Hematopoietic multipotent progenitor cell (in vitro differentiated cells): Measurements from ENCODE around the gene LGALSL. TPM values are rescaled to one million over a fixed set of nuclear protein-coding genes. Genes with fewer than 3 reads are reported as not detected.
A peak's percentile ranks its signal among the peaks of the same experiment; 100 is the strongest.
"Not testable (repeated sequence)": the region's sequence is repeated elsewhere in the genome, so short reads cannot be mapped to it uniquely, and the experiment has no call there.

Experiments used
- DNase-seq, 3 donors: peaks; one replicate each; pipeline ENCODE4 v3.0.0-alpha.2; 2011 to 2015; ENCODE audit warnings: low read depth in 2 of 3, low spot score in 2 of 3
- total RNA-seq: library from RNA; depleted of rRNA; stranded (reverse); fragments of >200 nt; gene quantifications from one replicate; pipeline ENCODE4 v1.2.3, GENCODE V29; 2012

LGALSL gene
- total RNA-seq, 1 donor, result 2.2 TPM

- no peak for DNase-seq
Observed at GRCh38 chr2:64442277-64442676, 11.7 kb upstream of the LGALSL start.

GRCh38 chr2:64442801-64443429, 11.0 kb upstream of the LGALSL start:
- DNase-seq, result no peak

- not testable (repeated sequence) for DNase-seq
Observed at GRCh38 chr2:64445970-64446369, 8.0 kb upstream of the LGALSL start.

GRCh38 chr2:64447317-64448040, 6.5 kb upstream of the LGALSL start:
- no peak for DNase-seq

GRCh38 chr2:64448041-64448426, 5.9 kb upstream of the LGALSL start:
- DNase-seq, result no peak

GRCh38 chr2:64451051-64451450, 2.9 kb upstream of the LGALSL start:
- DNase-seq, result no peak

GRCh38 chr2:64454386-64455332, 697 bp downstream of the LGALSL start:
- DNase-seq, result peak; percentile 14 to 62 (median 58)

GRCh38 chr2:64455545-64455944, 1.6 kb downstream of the LGALSL start:
- DNase-seq, result no peak

GRCh38 chr2:64456293-64456692, 2.3 kb downstream of the LGALSL start:
- DNase-seq, result no peak

GRCh38 chr2:64457524-64457923, 3.6 kb downstream of the LGALSL start:
- DNase-seq, result peak in 1 of 3 donors; percentile 46

GRCh38 chr2:64459575-64459974, 5.6 kb downstream of the LGALSL start:
- no peak for DNase-seq

GRCh38 chr2:64460330-64460729, 6.4 kb downstream of the LGALSL start:
- no peak for DNase-seq

GRCh38 chr2:64461271-64462058, 7.5 kb downstream of the LGALSL start:
- no peak for DNase-seq

GRCh38 chr2:64462171-64462570, 8.2 kb downstream of the LGALSL start:
- no peak for DNase-seq

- DNase-seq, result no peak
Observed at GRCh38 chr2:64462940-64463700, 9.2 kb downstream of the LGALSL start.

GRCh38 chr2:64463781-64464180, 9.8 kb downstream of the LGALSL start:
- DNase-seq, result no peak

- no peak for DNase-seq
Observed at GRCh38 chr2:64466478-64467085, 12.6 kb downstream of the LGALSL start.

- DNase-seq, result peak in 1 of 3 donors; percentile 27
Observed at GRCh38 chr2:64467096-64467843, 13.3 kb downstream of the LGALSL start.

- no peak for DNase-seq
Observed at GRCh38 chr2:64469261-64469660, 15.3 kb downstream of the LGALSL start.
